ENCODE results near the gene ARHGEF9. TPM values are rescaled to one million over a fixed set of nuclear protein-coding genes. Genes with fewer than 3 reads are reported as not detected.
"Not testable (repeated sequence)": the region's sequence is repeated elsewhere in the genome, so short reads cannot be mapped to it uniquely, and the experiment has no call there.

ARHGEF9 gene
- total and polyA plus RNA-seq, 3 experiments from 2014 or later = 7.1 to 18.3 (median 16.7) TPM

- H3K4me1 ChIP-seq (ENCODE audit: insufficient read depth, low read length) = no peaks in the 10 kb centered on the region
- H3K9me3 ChIP-seq (ENCODE audit: low read length) = no peaks in the 10 kb centered on the region
- H3K27ac ChIP-seq (ENCODE audit: low read depth, low read length) = no peak overlapping the region
- Mint-ChIP-seq H3K27me3 (peaks cover 0 to 2% of the 10 kb centered on the region in 2 donors), H3K9me3 (no peaks in the 10 kb centered on the region), H3K27ac (no peak overlapping the region), H3K36me3 (peaks cover 5 to 67% (median 17%) of the 10 kb centered on the region in 3 donors), H3K4me1 (no peaks in the 10 kb centered on the region), H3K4me3 (no peak overlapping the region)
- ChIA-PET POLR2A (no interaction called here), CTCF (no interaction called here)
- no peak overlapping the region for H3K4me3 ChIP-seq (ENCODE audit: low read length)
- H3K36me3 ChIP-seq (ENCODE audit: insufficient read depth, low read length) = no peaks in the 10 kb centered on the region
- DNase-seq = no peak
- no peaks in the 10 kb centered on the region for H3K27me3 ChIP-seq (ENCODE audit: insufficient read depth, low read length, poor library complexity, severe bottlenecking)
Measured at GRCh38 chrX:63656871-63657580, 128.0 kb downstream of the ARHGEF9 start.

- POLR2A ChIA-PET = no interaction called here
- H3K4me1 Mint-ChIP-seq = no peaks in the 10 kb centered on the region
Measured at GRCh38 chrX:63652086-63652765, 132.8 kb downstream of the ARHGEF9 start.

GRCh38 chrX:63645748-63646147 lies 139.3 kb downstream of the ARHGEF9 start:
- H3K4me1 ChIP-seq (ENCODE audit: insufficient read depth, low read length); H3K4me3 Mint-ChIP-seq; H3K36me3 ChIP-seq (ENCODE audit: insufficient read depth, low read length); POLR2A ChIA-PET; DNase-seq; H3K9me3 ChIP-seq (ENCODE audit: low read length); H3K27ac ChIP-seq (ENCODE audit: low read depth, low read length); CTCF ChIA-PET; H3K27me3 Mint-ChIP-seq; H3K9me3 Mint-ChIP-seq; H3K4me1 Mint-ChIP-seq; H3K27me3 ChIP-seq (ENCODE audit: insufficient read depth, low read length, poor library complexity, severe bottlenecking); H3K4me3 ChIP-seq (ENCODE audit: low read length); H3K27ac Mint-ChIP-seq: not testable (repeated sequence)
- peaks cover 4 to 34% (median 4%) of the 10 kb centered on the region in 3 donors for H3K36me3 Mint-ChIP-seq

More at GRCh38 chrX:63652086-63652765, 132.8 kb downstream of the ARHGEF9 start:
- no peaks in the 10 kb centered on the region for H3K9me3 Mint-ChIP-seq
- CTCF ChIA-PET = no interaction called here
- no peak for DNase-seq
- Histone ChIP-seq H3K27ac (ENCODE audit: low read depth, low read length) (no peak overlapping the region), H3K36me3 (ENCODE audit: insufficient read depth, low read length) (no peaks in the 10 kb centered on the region), H3K4me3 (ENCODE audit: low read length) (no peak overlapping the region), H3K4me1 (ENCODE audit: insufficient read depth, low read length) (no peaks in the 10 kb centered on the region), H3K27me3 (ENCODE audit: insufficient read depth, low read length, poor library complexity, severe bottlenecking) (no peaks in the 10 kb centered on the region), H3K9me3 (ENCODE audit: low read length) (no peaks in the 10 kb centered on the region)
- H3K27ac Mint-ChIP-seq = no peak overlapping the region
- H3K4me3 Mint-ChIP-seq = no peak overlapping the region
- peaks cover 9 to 51% (median 16%) of the 10 kb centered on the region in 3 donors for H3K36me3 Mint-ChIP-seq
- peaks cover 0 to 5% of the 10 kb centered on the region in 2 donors for H3K27me3 Mint-ChIP-seq

- ChIA-PET POLR2A (no interaction called here), CTCF (no interaction called here)
- Mint-ChIP-seq H3K36me3 (peaks cover 18 to 66% (median 44%) of the 10 kb centered on the region in 3 donors), H3K9me3 (peaks cover 0 to 18% (median 14%) of the 10 kb centered on the region in 5 donors), H3K27ac (no peak overlapping the region), H3K27me3 (no peaks in the 10 kb centered on the region), H3K4me1 (no peaks in the 10 kb centered on the region), H3K4me3 (no peak overlapping the region)
- Histone ChIP-seq H3K4me1 (ENCODE audit: insufficient read depth, low read length) (no peaks in the 10 kb centered on the region), H3K27me3 (ENCODE audit: insufficient read depth, low read length, poor library complexity, severe bottlenecking) (no peaks in the 10 kb centered on the region), H3K36me3 (ENCODE audit: insufficient read depth, low read length) (no peaks in the 10 kb centered on the region), H3K27ac (ENCODE audit: low read depth, low read length) (no peak overlapping the region), H3K9me3 (ENCODE audit: low read length) (no peaks in the 10 kb centered on the region), H3K4me3 (ENCODE audit: low read length) (no peak overlapping the region)
- no peak for DNase-seq
Measured at GRCh38 chrX:63635750-63636149, 149.3 kb downstream of the ARHGEF9 start.

GRCh38 chrX:63613531-63614028 lies 171.4 kb downstream of the ARHGEF9 start:
- H3K27ac Mint-ChIP-seq = no peak overlapping the region
- no peak overlapping the region for H3K4me3 Mint-ChIP-seq
- CTCF ChIA-PET = no interaction called here
- Histone ChIP-seq H3K36me3 (ENCODE audit: insufficient read depth, low read length) (no peaks in the 10 kb centered on the region), H3K9me3 (ENCODE audit: low read length) (no peaks in the 10 kb centered on the region), H3K27ac (ENCODE audit: low read depth, low read length) (no peak overlapping the region), H3K27me3 (ENCODE audit: insufficient read depth, low read length, poor library complexity, severe bottlenecking) (no peaks in the 10 kb centered on the region), H3K4me1 (ENCODE audit: insufficient read depth, low read length) (no peaks in the 10 kb centered on the region), H3K4me3 (ENCODE audit: low read length) (no peak overlapping the region)
- no peaks in the 10 kb centered on the region for H3K4me1 Mint-ChIP-seq
- DNase-seq = no peak
- no peaks in the 10 kb centered on the region for H3K36me3 Mint-ChIP-seq
- H3K9me3 Mint-ChIP-seq = peaks cover 0 to 7% (median 3%) of the 10 kb centered on the region in 5 donors
- POLR2A ChIA-PET = no interaction called here
- peaks cover 0 to 3% of the 10 kb centered on the region in 2 donors for H3K27me3 Mint-ChIP-seq

- H3K4me1 Mint-ChIP-seq = no peaks in the 10 kb centered on the region
- Histone ChIP-seq H3K4me1 (ENCODE audit: insufficient read depth, low read length) (no peaks in the 10 kb centered on the region), H3K4me3 (ENCODE audit: low read length) (no peak overlapping the region), H3K36me3 (ENCODE audit: insufficient read depth, low read length) (no peaks in the 10 kb centered on the region), H3K27me3 (ENCODE audit: insufficient read depth, low read length, poor library complexity, severe bottlenecking) (no peaks in the 10 kb centered on the region), H3K27ac (ENCODE audit: low read depth, low read length) (no peak overlapping the region), H3K9me3 (ENCODE audit: low read length) (no peaks in the 10 kb centered on the region)
- no peak overlapping the region for H3K27ac Mint-ChIP-seq
- no peaks in the 10 kb centered on the region for H3K36me3 Mint-ChIP-seq
- H3K27me3 Mint-ChIP-seq = peaks cover 0 to 2% of the 10 kb centered on the region in 2 donors
- H3K9me3 Mint-ChIP-seq = no peaks in the 10 kb centered on the region
- DNase-seq = no peak
- no peak overlapping the region for H3K4me3 Mint-ChIP-seq
- ChIA-PET CTCF (no interaction called here), POLR2A (no interaction called here)
Measured at GRCh38 chrX:63585936-63586335, 199.1 kb downstream of the ARHGEF9 start.

Measured in CD8-positive, alpha-beta memory T cell (primary cell).